ENCODE results near the gene RALGAPA1.
"Not testable (repeated sequence)": the region's sequence is repeated elsewhere in the genome, so short reads cannot be mapped to it uniquely, and the experiment has no call there.

RALGAPA1 gene

DNA sequence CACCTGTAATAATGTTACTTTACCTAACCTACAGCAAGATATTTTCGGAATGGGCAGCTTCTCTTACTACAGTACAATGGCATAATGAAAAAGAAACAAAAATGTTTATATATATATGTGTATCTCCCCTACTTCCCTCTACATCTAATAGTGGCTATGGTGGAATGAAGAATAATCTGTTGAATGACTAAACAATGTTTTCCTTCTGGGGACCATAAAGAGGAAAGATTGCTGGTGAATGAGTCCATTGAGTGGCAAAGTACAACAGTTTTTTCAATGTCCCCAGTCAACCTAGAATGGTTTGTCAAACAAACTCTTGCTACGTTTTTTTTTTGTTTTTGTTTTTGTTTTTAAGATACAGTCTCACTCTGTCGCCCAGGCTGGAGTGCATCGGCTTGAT is 47.2 kb downstream of the RALGAPA1 start:
- no peak for DNase-seq (ENCODE audit: low read depth in 2 of 2)

DNA sequence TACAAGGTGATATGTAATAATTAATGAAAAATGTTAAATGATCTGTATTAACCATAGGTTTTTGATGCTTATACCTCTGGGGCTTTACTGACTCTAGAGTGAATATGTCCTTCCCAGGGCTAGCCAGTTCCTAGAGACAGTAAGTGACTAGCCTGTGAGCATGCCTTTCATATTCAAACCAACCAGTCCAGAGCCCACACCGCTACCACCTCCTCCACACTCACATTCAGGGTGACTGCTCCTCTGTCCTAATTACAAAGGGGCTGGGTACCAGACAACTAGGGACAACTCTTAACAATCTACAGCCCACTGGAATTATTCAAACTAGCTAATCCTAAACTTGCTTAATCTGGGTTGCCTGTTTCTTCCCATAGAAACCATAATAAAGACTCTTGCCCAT is 49.0 kb downstream of the RALGAPA1 start:
- no peak for DNase-seq (ENCODE audit: low read depth in 2 of 2)

DNA sequence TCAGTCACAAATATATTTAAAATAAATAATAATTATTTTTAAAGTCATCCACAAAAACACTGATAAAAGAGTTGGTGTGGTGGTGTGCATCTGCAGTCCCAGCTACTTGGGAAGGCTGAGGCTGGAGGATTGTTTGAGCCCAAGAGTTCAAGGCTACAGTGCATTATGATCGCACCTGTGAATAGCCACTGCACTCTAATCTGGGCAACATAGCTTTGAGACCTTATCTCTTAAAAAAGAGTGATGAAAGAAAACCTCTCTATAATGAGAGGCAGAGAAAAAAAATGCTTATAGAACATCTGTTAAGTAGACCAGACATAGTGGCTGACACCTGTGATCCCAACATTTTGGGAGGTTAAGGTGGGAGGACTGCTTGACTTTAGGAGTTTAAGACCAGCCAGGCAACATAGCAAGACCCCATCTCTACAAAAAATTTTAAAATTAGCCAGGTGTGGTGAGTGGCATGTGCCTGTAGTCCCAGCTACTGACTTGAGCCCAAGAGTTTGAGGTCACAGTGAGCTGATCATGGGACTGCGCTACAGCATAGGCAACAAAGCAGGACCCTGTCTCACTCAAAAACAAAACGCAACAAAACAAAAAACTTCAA is 50.5 kb downstream of the RALGAPA1 start:
- no peak for DNase-seq (ENCODE audit: low read depth in 2 of 2)

DNA sequence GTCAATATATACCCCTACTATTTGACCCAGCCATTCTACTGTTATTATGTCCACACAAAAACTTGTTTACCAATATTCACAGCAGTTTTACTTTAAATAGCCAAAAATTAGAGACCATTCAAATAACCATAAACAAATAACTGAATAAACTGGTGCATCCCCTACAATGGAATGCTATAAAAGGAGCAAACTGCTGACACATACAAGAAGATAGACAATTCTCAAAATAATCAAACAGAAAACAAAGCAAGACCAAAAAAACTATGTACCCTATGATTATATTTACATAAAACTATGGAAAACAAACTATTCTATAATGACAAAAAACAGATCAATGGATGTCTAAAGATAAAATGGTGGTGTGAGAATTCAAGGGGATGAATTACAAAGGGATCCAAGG is 54.4 kb downstream of the RALGAPA1 start:
- DNase-seq (ENCODE audit: low read depth in 2 of 2) = no peak

DNA sequence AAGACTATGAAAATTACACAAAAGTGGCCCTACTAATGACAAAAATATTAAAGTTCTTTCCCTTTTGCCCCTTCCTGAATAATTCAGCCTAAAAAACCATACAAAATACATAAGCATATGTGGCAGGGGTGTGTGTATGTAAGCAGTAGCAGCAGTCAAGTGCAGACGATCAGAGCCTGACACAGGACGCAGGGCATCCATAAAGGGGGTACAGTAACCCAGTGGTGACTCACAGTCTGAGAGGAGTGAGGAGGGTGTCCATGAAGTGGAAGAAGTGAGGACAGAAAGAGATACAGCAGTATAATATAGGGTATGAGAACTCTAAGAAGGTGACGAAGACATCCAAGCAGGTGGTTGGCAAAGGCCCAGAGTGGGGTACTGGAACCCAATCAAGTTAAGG is 56.7 kb downstream of the RALGAPA1 start:
- no peak for DNase-seq (ENCODE audit: low read depth in 2 of 2)

DNA sequence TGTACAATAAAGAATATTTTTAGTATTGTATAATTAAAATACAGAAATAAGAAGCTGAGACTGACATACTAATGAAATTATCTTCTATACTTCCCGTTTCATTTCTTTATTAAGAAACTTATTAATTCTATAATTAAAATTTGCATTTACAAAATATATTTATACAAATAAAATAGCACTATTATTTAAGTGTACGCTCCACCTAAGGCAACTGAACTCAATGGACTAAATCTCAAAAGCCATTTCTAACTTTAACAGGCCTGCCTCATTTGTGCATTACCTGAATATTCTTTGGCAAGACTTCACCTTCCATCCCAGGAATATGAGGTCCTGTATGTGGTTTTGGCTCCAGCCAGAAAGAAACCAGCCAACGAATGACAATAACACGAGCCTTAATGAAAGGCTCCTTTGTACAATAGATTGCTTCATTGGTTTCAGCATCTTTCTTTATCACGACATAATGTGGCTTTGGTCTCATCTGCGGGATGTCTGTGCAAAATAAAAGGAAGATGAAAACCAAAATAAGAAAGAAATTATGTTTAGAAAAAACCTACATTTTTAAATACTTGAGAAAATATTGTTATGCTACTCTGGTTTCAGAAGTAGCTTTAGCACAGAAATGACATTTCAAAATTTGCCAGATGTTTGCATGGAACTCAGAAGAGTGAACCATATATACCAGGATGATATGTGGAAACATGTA is 58.7 kb downstream of the RALGAPA1 start:
- DNase-seq (ENCODE audit: low read depth in 2 of 2) = no peak

DNA sequence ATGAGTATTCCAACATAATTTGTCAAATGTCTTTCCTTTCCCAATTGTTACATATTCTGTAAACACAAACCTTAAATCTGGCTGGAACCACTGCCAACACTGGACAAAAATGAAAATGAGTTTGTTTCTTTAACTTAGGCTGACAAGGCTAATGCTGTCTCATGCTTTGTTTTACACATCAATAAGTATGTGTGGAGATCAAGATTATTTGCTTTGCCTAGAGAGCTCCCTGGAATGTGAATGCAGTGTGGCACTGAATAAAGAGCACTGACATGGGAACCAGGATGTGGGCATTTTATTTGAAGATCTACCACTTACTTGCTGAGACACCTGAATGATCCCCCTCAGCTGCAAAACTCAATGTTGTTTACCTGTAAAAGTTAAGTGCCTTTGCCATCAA is 61.7 kb downstream of the RALGAPA1 start:
- no peak for DNase-seq (ENCODE audit: low read depth in 2 of 2)

DNA sequence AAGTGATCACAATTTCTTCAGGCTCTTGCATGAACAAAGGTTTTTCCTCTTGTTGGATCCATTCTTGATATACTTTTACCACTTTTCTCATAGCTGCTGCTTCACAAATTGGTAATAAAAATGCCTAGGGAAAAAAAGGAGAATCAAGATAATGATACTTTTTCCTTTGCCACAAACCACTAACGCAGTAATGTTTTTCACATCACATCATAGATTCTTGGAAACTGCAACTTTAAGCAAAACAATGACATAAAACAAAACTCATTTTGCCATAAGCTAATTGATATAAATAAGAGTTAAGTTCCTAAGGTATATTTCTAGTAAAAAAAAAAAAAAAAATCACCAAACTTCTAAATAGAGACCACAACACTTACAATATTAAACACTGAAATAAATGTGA is 66.7 kb downstream of the RALGAPA1 start:
- DNase-seq (ENCODE audit: low read depth in 2 of 2) = no peak

DNA sequence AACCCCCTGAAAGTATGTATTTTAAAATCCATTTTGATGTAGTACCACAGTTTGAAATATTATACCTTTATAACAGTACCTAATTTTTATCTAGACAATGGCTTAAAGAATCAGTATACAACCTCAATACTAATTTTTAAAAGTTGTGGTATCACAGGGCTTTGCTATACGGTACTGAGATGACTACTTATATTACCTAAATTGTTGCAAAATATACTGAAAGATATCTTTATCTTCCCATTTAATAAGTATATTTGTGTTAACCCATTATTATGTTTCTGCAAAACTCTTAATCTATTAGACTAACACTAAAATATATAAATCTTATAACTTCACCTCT is 67.1 kb downstream of the RALGAPA1 start:
- no peak for DNase-seq (ENCODE audit: low read depth in 2 of 2)

DNA sequence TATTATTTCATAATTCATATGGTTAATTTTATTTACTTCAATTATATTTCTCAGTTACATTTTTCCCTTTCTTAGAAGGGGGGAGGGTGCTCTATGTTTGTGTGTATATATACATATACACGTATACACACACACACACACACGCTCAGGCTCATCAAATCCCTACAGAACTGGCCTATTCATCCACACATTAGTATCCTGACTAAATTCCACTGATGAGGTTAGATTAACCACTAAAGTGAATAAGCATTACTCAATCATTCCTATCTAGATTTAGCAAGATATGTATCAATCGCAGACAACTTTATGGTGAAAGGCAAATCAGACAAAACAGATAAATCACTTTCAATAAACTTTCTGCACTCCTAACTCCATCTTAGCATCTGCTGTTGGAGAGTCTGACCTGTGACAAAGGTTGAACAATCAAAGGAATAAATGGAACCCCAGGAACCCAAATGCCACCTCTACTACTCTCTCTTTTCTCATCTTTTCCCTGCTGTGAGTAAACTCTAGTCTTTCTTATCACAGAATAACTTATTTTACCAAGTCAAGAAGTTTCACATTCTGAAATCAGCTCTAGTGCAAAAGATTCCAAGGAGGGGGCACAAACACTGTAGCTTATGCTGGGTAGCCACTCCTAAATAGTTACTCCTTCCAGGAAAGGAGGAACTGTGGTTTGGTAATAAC is 67.6 kb downstream of the RALGAPA1 start:
- no peak for DNase-seq (ENCODE audit: low read depth in 2 of 2)

DNA sequence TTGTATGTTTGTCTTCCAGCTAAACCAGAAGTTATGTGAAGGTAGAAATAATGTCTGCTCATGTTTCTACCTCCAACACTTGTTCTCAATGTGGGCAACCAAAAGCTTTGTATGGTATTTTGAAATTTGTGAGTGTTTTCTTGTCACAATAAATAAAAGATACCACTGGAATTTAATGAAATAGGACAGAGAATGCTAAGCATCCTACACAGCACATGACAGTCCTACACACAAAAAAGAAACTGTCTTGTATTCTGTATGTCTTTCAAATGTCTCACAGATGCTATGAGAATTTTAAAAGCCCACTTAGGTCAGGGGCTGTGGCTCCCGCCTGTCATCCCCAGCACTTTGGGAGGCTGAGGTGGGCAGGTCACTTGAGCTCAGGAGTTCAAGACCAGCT is 68.9 kb downstream of the RALGAPA1 start:
- DNase-seq (ENCODE audit: low read depth in 2 of 2) = no peak

DNA sequence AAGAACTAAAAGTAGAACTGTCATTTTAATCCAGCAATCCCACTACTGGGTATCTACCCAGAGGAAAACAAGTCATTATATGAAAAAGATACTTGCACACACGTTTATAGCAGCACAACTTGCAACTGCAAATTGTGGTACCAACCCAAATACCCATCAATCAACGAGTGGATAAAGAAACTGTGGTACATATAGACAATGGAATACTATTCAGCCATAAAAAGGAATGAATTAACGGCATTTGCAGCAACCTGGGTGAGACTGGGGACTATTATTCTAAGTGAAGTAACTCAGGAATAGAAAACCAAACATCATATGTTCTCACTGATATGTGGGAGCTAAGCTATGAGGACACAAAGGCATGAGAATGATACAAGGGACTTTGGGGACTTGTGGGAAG is 73.9 kb downstream of the RALGAPA1 start:
- not testable (repeated sequence) for DNase-seq (ENCODE audit: low read depth in 2 of 2)

DNA sequence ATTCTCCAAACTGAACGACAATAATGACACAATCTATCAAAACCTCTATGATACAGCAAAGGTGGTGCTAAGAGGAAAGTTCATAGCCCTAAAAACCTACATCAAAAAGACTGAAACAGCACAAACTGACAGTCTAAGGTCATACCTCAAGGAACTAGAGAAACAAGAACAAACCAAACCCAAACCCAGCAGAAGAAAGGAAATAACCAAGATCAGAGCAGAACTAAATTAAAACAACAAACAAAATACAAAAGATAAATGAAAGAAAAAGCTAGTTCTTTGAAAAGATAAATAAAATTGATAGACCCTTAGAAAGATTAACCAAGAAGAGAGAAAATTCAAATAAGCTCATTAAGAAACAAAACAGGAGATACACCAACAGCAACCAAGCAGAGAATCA is 75.6 kb downstream of the RALGAPA1 start:
- not testable (repeated sequence) for DNase-seq (ENCODE audit: low read depth in 2 of 2)

DNA sequence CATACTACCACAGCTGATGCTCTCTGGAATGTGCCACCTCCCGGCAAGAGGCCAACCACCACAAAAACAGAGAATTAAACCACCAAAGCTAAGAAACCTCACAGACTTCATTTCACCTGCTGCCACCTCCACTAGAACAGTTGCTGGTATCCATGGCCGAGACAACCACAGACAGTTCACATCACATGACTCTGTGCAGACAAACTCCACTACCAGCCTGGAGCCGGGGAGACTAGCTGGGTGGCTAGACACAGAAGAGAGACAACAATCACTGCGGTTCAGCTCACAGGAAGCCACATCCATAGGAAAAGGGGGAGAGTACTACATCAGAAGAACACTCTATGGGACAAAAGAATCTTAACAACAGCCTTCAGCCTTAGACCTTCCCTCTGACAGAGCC is 78.2 kb downstream of the RALGAPA1 start:
- DNase-seq (ENCODE audit: low read depth in 2 of 2) = no peak

DNA sequence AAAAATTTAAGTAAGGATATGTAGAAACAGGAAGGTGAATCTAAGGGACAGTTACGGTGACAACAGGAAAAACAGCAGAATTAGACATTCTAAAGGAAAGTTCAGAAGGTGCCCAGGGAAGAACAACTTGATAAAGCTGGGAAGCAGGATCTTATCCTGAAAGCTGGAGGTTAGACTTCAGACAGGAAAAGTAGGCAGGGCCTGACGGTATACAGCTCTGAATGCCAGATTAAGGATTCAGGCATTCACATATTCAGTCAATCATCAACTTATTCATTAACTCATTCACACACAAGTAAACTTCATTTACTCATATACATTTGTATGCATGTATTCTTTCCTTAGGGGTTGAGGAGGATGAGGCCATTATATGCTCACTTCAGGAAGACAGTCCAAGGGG is 81.3 kb downstream of the RALGAPA1 start:
- DNase-seq (ENCODE audit: low read depth in 2 of 2) = no peak

DNA sequence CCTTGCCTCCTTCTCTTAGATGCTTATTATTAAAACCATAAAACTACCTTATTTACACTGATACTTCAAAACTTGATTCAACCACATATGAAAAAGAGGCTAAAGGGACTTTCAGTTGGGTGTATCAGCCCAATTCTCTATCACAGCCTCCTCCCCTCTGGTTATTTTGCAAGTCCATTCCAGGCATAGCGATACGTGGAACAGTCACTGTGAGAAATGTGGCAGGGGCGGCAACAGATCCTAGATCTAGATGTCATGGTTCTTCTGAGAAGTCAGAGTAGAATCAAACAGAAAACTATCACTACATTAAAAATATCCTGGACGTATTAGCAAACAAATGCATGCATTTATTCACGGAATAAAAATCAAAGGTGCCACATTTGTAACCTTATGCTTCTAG is 83.2 kb downstream of the RALGAPA1 start:
- no peak for DNase-seq (ENCODE audit: low read depth in 2 of 2)

DNA sequence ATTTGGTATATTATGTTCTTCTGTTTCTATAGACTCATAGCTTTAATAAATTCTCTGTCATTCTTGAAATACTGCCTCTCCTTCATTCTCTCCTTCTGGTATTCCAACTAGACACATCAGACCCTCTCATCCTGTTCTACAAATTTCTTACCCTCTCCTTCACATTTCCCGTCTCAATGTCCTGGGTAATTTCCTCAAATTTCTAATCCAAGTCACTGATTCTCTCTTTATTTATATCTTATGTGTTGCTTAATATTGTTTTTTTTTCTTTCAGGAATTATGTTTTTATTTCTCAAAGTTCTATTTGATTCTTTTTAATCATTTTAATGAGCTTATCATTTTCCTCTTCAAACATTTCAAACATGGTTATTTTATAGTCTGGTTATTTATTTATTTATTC is 94.0 kb downstream of the RALGAPA1 start:
- no peak for DNase-seq (ENCODE audit: low read depth in 2 of 2)

DNA sequence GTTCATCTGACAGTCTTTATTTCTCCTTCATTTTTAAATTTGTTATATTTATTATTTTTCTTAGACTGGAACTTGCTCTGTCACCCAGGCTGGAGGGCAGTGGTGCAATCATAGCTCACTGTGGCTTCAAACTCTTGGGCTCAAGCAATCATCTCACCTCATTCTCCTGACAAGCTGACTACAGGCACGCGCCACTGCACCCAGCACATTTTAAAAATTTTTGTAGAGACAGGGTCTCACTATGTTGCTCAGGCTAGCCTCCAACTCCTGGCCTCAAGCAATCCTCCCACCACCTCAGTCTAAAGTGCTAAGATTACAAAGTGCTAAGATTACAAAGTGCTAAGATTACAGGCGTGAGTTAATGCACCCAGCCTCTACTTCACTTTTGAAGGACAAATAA is 96.6 kb downstream of the RALGAPA1 start:
- DNase-seq (ENCODE audit: low read depth in 2 of 2) = no peak

DNA sequence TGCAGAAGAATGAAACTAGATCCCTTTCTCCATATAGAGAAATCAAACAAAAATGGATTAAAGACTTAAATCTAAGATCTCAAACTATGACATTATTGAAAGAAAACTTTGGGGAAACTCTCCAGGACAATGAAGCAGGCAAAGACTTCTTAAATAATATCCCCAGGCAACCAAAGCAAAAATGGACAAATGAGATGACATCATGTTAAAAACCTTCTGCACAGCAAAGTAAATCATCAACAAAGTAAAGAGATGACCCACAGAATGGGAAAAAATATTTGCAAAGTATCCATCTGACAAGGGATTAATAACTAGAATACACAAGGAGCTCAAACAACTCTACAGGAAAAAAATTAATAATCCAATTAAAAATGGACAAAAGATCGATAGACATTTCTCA is 101.0 kb downstream of the RALGAPA1 start:
- no peak for DNase-seq (ENCODE audit: low read depth in 2 of 2)

DNA sequence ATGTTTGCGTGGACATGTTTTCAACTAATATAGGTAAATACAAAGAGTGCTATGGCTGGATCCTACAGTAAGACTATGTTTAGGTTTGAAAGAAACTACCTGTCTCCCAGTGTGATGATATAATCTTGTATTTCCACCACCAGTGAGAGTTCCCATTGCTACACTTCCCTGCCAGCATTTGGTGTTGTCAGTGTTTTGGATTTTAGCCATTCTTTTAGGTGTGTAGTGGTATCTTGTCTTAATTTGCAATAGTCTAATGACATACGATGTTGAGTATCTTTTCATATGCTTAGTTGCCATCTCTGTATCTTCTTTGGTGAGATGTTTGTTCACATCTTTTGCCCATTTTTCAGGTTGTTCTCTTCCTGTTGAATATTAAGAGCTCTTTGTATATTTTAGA is 103.5 kb downstream of the RALGAPA1 start:
- no peak for DNase-seq (ENCODE audit: low read depth in 2 of 2)

DNA sequence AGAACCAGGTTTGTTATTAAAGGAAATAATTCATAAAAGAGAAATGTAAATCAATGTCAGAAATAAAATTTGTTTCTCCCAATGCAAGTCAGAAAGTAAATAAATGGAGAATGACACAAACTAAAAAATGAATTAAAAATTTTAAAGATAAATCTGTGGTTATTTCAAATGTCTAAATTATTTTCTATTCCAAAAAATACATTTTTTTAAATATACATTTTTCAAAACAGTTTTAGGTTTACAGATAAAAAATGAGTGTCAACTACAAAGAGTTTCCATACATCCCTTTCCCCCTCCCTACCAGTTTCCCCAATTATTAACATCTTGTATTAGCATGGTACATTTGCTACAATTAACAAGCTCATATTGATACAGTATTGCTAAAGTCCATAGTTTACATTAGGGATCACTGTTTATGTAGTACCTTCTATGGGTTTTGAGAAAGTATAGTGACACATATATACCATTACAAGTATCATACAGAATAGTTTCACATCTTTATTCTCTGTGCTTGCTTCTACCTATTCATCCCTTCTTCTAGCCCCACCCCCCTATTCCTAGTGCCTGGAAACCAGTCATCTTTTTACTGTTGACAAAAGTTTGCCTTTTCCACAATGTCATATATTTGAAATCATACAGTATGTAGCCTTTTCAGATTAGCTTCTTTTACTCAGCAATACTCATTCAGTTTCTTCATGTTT is 104.2 kb downstream of the RALGAPA1 start:
- DNase-seq (ENCODE audit: low read depth in 2 of 2) = no peak

DNA sequence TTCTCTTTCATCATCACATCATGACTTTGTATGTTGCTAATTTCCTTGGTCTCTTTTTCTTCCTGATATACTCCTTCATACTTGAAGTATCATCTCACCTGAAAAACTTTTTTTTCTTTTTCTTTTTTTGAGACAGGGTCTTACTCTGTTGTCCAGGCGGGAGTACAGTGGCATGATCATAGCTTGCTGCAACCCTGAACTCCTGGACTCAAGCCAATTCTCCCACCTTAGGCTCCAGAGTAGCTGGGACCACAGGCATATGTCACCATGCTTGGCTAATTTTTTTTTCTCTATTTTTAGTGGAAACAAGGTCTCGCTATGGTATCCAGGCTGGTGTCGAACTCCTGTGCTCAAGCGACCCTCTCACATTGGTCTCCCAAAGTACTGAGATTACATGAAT is 107.6 kb downstream of the RALGAPA1 start:
- no peak for DNase-seq (ENCODE audit: low read depth in 2 of 2)

All from stimulated activated CD8-positive, alpha-beta memory T cell treated with anti-CD3 and anti-CD28 coated beads, Interleukin-15, amount 100 ng/mL, for 4 hours (primary cell).